Central memory CD8-positive, alpha-beta T cell (primary cell): ENCODE data around the gene UMOD.

Experiments used
- ATAC-seq: fragments of 150-1000 bp; cut with Tn5 transposase; replicated peaks from 2 replicates; pipeline ENCODE4 v1.10.0; 2022; ENCODE audit warnings: mild to moderate bottlenecking, moderate FRiP score, moderate number of reproducible peaks; ENCODE audit not compliant: poor library complexity, severe bottlenecking; ENCODE audit errors: extremely low read depth
- DNase-seq, 2 donors: peaks; one replicate each; pipeline ENCODE4 v3.0.0; 2021; ENCODE audit warnings: low spot score in 2 of 2
- H3K27ac Mint-ChIP-seq: one replicate; pipeline ENCODE4 v1.8.0; 2022; ENCODE audit warnings: low read depth, mild to moderate bottlenecking, moderate library complexity, mixed read lengths
- H3K27me3 Mint-ChIP-seq: one replicate; pipeline ENCODE4 v1.8.0; 2022; ENCODE audit warnings: mixed read lengths
- H3K36me3 Mint-ChIP-seq: one replicate; pipeline ENCODE4 v1.8.0; 2022; ENCODE audit warnings: mild to moderate bottlenecking, moderate library complexity, mixed read lengths; ENCODE audit not compliant: insufficient read depth
- H3K4me1 Mint-ChIP-seq: one replicate; pipeline ENCODE4 v1.8.0; 2022; ENCODE audit warnings: mixed read lengths
- H3K4me3 Mint-ChIP-seq: one replicate; pipeline ENCODE4 v1.8.0; 2022; ENCODE audit warnings: mild to moderate bottlenecking, moderate library complexity, mixed read lengths
- H3K9me3 Mint-ChIP-seq: one replicate; pipeline ENCODE4 v1.8.0; 2022; ENCODE audit warnings: mixed read lengths

UMOD gene

DNA sequence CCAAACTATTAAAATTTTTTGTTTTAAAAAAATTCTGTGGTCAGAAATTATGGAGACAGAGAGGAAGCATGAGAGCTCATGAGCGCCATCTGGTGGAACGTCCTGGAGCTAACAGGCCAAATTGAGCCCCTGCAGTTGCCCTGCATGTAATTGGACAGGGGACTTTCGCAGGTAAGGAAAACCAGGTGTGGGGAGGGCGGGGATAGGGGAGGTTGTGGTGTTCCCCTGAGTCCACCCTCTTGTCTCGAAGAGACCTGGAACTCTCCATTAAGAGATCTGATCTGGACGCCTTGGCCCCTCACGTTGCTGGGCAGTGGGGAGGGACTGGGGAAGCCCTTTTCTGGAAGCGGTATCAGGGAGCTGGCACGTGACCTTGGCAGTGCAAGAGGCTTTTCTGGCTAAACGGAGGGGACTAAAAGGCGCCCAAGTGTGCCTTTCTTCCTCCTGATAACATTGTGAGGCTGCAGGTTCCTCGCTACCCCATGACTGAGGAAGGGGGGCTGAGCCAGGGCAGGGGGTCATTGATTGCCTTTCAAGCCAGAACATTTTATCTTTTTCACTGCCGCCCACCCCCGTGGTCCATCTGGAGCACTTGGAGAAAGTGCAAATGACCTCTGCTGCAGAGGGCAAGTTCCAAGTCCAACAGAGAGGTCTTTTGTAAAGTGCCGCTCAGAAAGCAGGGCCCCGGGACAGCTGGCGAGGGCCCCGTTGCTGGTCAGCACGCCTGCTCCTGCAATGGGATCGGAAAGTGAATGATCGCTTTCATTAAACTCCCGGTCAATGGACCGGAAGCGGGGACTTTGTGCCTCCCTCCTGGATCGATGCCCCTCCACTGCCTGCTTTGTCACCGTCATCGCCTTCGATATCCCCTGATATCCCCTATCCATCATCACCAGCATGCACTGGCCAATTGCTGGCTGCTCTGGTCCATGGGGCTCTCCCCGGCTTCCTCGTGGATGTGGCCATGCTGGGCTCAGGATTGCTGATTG, 33.6 kb upstream of the UMOD start:
- Mint-ChIP-seq H3K36me3 (peaks cover 1% of the 10 kb centered on the region), H3K27me3 (peaks cover 12% of the 10 kb centered on the region), H3K9me3 (no peaks in the 10 kb centered on the region), H3K27ac (no peak overlapping the region), H3K4me3 (no peak overlapping the region), H3K4me1 (peaks cover 5% of the 10 kb centered on the region)
- ATAC-seq (no peak), DNase-seq (peak; percentile 14 to 37)

DNA sequence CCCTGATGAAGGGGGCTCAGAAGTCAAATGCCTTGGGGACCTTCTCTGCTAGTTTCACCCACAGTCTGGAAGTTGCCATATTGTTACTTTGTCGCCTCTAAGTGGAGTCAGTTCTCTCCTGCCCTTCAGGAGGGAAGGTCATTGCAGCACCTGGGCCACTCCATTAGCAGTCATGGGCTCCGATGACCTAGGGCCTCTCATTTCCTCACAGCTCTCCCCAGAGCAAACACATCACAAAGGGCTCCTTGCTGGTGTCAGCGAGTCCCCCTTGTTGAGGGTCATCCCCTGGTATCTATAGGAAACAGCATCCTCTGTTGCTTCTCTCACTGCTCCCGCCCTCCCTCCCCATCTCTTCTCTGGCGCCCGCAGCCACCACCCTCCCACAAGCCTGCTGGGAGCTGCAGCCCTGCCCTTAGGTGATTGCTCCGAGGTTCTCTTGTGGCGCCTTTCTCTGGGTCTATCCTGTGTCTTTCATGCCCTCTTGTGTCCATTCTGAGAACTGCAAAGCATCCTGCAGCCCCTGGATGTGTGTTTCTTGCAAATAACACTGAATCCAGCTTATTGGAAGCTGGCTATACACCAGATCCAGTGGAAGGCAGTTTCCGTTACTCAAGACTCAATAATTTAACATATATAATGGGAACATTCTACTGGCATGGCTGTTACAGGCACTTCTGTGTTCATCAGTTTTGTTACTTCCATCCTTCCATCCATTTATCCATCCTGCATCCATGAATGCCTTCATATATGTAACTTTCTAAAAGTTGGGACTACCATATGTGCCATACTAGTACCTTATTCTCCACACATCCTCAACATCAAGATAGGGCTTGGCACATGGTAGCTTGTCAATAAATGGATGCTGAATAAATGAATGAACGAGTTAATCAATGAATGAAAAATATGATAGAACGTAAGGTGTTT, 30.9 kb upstream of the UMOD start:
- DNase-seq (peak in 1 of 2 donors; percentile 9), ATAC-seq (peak; percentile 49)
- no peaks in the 10 kb centered on the region for H3K9me3 Mint-ChIP-seq
- H3K4me1 Mint-ChIP-seq: peaks cover 5% of the 10 kb centered on the region
- H3K27ac Mint-ChIP-seq: no peak overlapping the region
- no peak overlapping the region for H3K4me3 Mint-ChIP-seq
- peaks cover 22% of the 10 kb centered on the region for H3K27me3 Mint-ChIP-seq
- H3K36me3 Mint-ChIP-seq: peaks cover 1% of the 10 kb centered on the region

DNA sequence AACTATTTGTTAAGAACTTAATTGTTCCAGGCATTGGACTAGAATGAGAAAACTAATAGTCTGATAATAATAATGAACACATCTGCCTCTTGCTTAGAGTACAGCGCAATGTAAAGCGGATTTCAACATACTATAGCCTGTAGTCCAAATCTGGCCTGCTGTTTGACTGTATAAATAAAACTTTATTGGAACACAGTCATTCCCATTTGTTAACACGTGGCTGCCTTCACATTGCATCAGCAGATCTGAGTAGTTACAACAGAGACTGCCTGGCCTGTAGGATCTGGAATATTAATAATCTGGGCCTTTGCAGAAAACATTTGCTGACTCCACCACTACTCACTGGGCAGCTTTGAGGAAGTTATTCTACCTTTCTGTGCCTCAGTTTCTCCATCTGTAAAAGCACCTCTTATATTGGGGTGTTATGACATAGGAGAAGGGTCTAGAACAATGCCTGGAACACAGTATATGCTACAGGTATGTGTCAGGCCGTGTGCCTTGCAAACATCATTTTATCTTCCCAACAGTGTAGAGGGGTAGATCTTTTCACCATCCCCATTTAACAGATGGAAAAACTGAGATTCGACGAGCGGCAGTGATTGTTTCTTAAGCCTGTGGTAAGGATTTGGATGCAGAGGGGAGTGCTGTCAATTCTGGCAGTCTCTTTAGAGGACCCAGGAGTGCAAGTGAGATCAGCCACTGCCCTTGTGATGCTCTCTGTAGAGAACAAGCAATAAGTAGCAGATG, 29.9 kb upstream of the UMOD start:
- H3K36me3 Mint-ChIP-seq: peaks cover 1% of the 10 kb centered on the region
- no peak overlapping the region for H3K4me3 Mint-ChIP-seq
- H3K9me3 Mint-ChIP-seq: no peaks in the 10 kb centered on the region
- DNase-seq: no peak
- H3K4me1 Mint-ChIP-seq: peaks cover 5% of the 10 kb centered on the region
- ATAC-seq: no peak
- peaks cover 20% of the 10 kb centered on the region for H3K27me3 Mint-ChIP-seq
- no peak overlapping the region for H3K27ac Mint-ChIP-seq

DNA sequence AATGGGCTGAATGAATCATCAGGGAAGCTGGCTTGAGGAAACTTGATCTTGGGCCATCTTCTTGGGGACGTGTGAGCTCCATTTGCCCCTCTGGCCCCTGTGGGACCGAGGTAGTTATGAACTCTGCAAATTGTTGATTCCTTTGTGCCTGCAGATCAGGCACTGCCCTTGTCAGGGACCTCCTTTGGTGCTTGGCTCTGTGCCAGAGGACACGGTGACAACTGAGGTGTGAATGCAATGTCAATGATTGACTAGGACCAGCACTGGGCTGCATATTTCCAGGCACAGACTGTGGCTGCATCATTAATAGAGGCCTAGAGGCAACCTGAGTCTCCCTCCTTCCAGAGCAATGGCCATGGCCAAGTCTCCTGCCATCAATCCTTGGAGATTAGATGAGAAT, 28.3 kb upstream of the UMOD start:
- H3K36me3 Mint-ChIP-seq: peaks cover 1% of the 10 kb centered on the region
- H3K4me1 Mint-ChIP-seq: peaks cover 5% of the 10 kb centered on the region
- no peaks in the 10 kb centered on the region for H3K9me3 Mint-ChIP-seq
- no peak overlapping the region for H3K27ac Mint-ChIP-seq
- DNase-seq: no peak
- H3K27me3 Mint-ChIP-seq: peaks cover 16% of the 10 kb centered on the region
- no peak for ATAC-seq
- no peak overlapping the region for H3K4me3 Mint-ChIP-seq

DNA sequence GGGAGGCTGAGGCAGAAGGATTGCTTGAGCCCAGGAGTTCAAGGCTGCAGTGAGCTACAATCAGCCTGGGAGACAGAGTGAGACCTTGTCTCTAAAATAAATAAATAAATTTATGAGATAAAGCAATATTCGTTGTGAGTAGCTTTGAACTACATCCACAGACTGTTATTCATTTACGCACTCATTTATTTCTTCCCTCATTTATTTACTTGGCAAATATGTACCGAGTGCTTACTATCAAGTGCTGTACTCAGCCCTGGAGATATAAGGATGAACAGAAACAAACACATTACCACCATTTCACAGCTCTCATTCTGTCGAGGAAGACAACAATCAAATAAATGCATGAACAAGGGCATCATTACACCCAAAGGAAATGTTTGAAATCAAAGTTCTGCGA, 24.7 kb upstream of the UMOD start:
- Mint-ChIP-seq H3K36me3 (no peaks in the 10 kb centered on the region), H3K9me3 (no peaks in the 10 kb centered on the region), H3K27me3 (peaks cover 19% of the 10 kb centered on the region), H3K4me3 (no peak overlapping the region), H3K4me1 (no peaks in the 10 kb centered on the region), H3K27ac (no peak overlapping the region)
- DNase-seq (no peak), ATAC-seq (no peak)

DNA sequence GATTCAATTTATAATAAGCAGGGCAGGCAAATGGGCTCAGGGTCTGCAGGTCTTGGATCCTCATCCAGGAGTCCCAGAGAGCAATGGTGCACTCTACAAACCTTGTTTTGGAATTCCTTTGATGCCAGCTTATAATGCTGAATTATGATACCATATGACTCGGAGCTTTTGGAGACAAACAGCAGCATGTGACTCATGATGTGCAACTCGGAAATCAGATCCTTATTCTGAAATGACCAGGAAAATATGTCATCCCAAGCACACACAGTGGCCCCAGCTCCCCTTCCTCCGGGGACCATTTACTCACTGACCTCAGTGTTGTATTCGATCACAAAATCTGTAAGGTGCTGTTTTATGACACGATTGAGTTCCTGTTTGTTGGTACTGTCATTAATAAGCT, 20.2 kb upstream of the UMOD start:
- H3K4me3 Mint-ChIP-seq: no peak overlapping the region
- H3K4me1 Mint-ChIP-seq: no peaks in the 10 kb centered on the region
- no peaks in the 10 kb centered on the region for H3K9me3 Mint-ChIP-seq
- DNase-seq: no peak
- peaks cover 17% of the 10 kb centered on the region for H3K27me3 Mint-ChIP-seq
- no peak for ATAC-seq
- H3K36me3 Mint-ChIP-seq: no peaks in the 10 kb centered on the region
- H3K27ac Mint-ChIP-seq: no peak overlapping the region

DNA sequence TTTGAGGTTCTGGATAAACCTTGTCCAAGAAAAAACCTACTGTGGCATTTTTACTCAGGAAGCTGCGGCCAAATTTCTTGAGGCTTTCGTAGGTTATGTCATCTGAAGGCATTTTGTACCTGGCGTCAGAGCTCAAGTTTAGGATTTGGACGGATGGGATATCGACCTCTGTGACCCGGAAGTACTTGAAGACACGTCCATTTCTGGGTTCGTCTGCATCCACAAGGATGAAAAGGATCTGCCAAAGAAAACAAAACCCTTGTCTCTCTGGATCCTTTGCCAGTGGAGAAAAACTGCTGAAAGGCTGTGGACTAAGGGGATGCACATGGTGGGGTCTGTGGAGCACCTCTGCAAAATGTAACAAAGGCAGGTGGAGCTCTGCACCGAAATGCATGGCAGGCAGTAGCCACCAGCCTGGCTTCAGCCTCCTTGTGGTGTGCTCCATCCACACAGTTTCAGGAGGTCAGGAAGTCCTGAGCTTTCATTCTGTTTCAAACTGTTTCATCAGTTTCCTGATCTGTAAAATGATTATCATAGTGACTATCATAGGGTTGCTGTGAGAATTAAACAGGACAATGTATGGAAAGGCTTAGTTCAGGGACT, 17.0 kb upstream of the UMOD start:
- no peak overlapping the region for H3K4me3 Mint-ChIP-seq
- H3K27me3 Mint-ChIP-seq: peaks cover 16% of the 10 kb centered on the region
- H3K27ac Mint-ChIP-seq: no peak overlapping the region
- DNase-seq: no peak
- no peaks in the 10 kb centered on the region for H3K36me3 Mint-ChIP-seq
- ATAC-seq: no peak
- H3K9me3 Mint-ChIP-seq: no peaks in the 10 kb centered on the region
- no peaks in the 10 kb centered on the region for H3K4me1 Mint-ChIP-seq

DNA sequence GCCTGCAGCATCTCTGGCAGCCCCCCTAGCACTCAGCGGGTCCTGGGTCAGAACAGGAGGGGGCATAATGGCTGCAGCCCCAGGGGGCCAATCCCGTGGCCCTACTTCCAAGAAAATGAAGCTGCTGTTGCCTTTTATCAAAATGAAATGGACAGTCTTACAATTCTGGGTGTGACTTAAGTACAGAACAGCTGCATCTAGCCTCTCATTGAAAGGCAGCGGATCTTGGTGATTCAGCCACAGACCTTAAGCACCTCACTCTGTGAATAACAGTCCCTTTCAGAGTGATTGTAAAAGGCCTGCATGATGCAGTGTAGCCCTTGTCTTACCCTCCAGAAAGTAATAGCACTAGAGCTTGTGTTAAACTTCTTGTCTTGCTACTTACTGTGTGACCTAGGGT, 11.5 kb upstream of the UMOD start:
- Mint-ChIP-seq H3K27me3 (peaks cover 25% of the 10 kb centered on the region), H3K36me3 (no peaks in the 10 kb centered on the region), H3K27ac (no peak overlapping the region), H3K9me3 (no peaks in the 10 kb centered on the region), H3K4me1 (no peaks in the 10 kb centered on the region), H3K4me3 (no peak overlapping the region)
- no peak for DNase-seq
- ATAC-seq: no peak

DNA sequence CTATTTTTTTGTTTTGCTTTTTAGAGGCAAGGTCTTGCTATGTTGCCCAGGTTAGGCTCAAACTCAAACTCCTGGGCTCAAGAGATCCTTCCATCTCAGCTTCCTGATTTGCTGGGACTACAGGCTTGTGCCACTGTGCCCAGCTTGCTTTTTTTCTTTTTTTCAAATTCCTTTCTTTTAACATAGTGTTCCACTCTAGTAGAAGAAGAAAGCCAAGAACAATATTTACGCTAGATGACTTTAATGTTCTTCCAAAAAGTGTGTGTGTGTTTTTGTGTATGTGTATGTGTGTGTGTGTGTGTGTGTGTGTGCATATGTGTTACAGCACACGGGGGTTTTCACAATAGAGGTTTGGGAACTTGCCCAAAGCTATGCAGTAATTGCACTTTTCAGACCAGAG, 10.7 kb upstream of the UMOD start:
- H3K4me3 Mint-ChIP-seq: no peak overlapping the region
- no peaks in the 10 kb centered on the region for H3K9me3 Mint-ChIP-seq
- ATAC-seq (no peak), DNase-seq (no peak)
- H3K4me1 Mint-ChIP-seq: no peaks in the 10 kb centered on the region
- no peaks in the 10 kb centered on the region for H3K36me3 Mint-ChIP-seq
- no peak overlapping the region for H3K27ac Mint-ChIP-seq
- H3K27me3 Mint-ChIP-seq: peaks cover 22% of the 10 kb centered on the region

DNA sequence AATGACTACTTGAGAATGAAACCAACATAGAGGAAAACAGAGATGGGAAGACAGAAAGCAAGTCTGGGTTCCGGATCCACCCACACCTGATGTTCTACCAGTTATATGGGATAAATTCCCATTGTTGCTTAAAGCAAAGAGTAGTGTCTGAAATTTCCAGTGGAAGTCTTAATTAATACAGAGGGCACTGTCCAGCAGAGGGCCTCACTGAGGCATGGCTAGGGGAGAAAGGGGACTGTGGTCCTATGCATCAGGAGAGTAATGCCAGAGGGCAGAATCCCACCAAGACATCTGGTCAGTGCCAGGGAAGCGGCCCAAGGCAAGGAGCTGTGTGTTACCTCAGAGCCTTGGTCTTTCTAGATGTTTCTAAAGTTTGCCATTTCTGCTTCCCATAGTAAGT, 7.5 kb upstream of the UMOD start:
- Mint-ChIP-seq H3K4me3 (no peak overlapping the region), H3K36me3 (no peaks in the 10 kb centered on the region), H3K27ac (no peak overlapping the region), H3K4me1 (no peaks in the 10 kb centered on the region), H3K9me3 (peaks cover 3% of the 10 kb centered on the region), H3K27me3 (peaks cover 31% of the 10 kb centered on the region)
- ATAC-seq: no peak
- DNase-seq: no peak

DNA sequence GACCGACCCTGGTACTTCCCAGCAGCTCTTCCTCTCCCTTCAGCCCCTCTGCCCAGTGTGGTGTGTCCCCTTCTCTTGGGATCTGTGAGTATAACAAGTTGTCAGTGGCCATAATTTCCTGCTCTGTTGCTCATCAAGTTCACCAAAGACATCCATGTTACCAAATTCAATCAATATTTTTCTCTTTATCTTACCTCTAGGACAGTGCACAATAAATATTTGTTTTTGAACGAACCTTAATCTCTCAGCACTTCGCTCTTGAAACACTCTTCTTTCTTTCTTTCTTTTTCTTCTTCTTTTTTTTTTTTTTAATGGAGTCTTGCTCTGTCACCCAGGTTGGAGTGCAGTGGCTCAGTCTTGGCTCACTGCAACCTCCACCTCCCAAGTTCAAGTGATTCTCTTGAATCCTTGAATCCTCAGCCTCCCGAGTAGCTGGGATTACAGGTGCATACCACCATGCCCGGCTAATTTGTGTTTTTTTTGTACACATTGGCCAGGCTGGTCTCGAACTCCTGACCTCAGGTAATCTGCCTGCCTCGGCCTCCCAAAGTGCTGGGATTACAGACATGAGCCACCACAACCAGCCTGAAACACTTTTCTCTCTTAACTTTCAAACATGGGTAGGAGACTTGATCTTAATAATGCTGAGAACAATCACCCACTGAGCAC, 2.7 kb upstream of the UMOD start:
- Mint-ChIP-seq H3K36me3 (no peaks in the 10 kb centered on the region), H3K27ac (no peak overlapping the region), H3K9me3 (peaks cover 5% of the 10 kb centered on the region), H3K4me3 (no peak overlapping the region), H3K4me1 (no peaks in the 10 kb centered on the region), H3K27me3 (peaks cover 26% of the 10 kb centered on the region)
- no peak for ATAC-seq
- DNase-seq: no peak
